HG02678 (cell line): ENCODE data around the gene VWA5B2.

Experiments
- ATAC-seq: cut with Tn5 transposase; IDR thresholded peaks from one replicate; pipeline ENCODE4 v1.9.1; 2021; ENCODE audit warnings: mild to moderate bottlenecking, moderate library complexity; ENCODE audit not compliant: unreplicated experiment

The VWA5B2 gene

DNA sequence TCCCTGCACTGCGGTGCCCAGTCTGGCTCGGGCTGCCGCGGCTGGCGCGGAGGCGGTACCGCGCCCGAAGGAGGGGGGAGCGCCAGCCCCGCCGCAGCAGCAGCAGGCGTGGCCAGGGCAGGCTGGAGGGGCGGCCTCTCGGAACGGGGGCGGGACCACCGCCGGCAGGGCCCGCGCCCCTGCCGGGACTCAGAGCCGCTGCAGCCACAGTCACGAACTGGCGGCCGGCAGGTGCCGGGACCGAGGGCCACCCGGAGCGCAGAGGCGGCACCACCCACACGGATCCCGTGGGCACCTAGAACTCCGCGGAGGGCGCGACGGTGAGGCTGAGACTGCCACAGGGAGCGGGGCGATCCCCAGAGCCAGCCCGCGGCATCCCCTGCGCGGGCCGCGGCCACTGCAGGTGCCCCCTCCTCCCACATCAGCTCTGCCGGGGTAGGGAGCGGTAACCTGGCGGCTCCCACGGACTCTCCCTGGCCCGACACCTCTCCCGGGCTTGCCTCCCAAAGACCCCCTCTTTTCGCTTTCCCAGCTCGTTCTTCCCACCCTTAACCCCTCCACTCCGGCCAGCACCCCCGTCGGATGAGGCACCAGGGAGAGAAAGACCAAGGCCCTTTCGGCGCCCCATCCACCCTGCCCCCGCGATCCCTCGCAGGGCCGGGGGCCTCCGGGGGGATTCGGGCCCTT is at the start of gene VWA5B2:
VWA5B2 (plus strand) TSS at position 192 of the 687 bp plus-strand sequence. CDS start 944 bp downstream, outside the sequence.
- peak; percentile 84 for ATAC-seq

GRCh38 chr3:184180165-184180564 is 49.2 kb upstream of the VWA5B2 start:
- ATAC-seq: no peak

DNA sequence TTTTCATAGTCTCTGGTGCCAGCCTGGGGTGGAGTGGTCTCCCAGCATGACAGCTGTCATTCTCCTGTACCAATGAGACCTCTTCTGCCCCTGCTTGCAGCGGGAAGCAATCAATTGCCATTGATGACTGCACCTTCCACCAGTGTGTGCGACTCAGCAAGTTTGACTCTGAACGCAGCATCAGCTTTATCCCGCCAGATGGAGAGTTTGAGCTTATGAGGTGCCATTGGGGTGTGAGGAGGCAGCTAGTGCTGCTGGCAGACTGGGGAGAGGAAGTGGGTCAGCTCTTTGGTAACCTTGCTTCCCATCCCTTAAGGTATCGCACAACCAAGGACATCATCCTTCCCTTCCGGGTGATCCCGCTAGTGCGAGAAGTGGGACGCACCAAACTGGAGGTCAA is 47.8 kb upstream of the VWA5B2 start:
- ATAC-seq: no peak

DNA sequence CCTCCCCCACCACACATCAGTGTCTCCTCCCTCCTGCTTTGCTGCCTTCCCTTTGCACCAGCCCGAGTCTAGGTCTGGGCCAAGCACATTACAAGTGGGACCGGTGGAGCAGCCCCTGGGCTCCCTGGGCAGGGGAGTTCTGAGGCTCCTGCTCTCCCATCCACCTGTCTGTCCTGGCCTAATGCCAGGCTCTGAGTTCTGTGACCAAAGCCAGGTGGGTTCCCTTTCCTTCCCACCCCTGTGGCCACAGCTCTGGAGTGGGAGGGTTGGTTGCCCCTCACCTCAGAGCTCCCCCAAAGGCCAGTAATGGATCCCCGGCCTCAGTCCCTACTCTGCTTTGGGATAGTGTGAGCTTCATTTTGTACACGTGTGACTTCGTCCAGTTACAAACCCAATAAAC is 45.7 kb upstream of the VWA5B2 start:
- no peak for ATAC-seq

GRCh38 chr3:184184546-184185230 is 44.7 kb upstream of the VWA5B2 start:
- ATAC-seq: no peak

DNA sequence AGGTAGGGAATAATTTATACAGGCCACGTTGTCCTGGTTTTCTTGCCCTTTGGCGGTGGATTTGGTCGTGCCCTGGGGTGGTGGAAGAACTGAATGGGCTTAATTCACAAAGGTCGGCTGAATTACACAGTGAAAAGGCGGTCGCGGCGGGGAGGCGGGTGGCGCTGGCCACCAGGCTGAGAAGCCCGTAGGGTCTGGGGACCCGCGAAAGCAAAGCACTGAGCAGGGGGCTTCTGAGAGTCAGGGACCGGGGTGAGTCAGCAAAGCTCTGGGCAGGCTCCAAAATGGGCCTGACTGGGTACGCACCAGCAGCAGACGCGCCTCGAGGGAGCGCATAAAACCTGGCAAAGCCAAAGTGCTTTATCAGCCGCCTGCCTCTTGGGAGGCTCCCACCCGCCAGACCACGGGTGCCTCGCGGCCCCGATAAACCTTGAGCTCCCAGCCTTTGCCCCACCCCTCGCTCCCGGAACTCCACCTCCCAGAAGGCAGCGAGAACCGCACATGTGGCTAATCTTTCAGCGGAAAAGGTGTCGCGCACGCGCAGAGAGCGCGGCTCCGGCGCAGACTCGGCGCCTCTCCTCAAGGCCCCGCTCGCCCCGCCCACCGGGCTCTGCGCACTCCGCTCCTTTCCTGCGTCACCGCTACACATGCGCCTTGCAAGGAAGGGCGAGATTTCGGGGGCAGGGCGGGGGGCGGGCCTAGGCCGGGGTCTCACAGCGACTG is 43.8 kb upstream of the VWA5B2 start:
- ATAC-seq: peak; percentile 94

DNA sequence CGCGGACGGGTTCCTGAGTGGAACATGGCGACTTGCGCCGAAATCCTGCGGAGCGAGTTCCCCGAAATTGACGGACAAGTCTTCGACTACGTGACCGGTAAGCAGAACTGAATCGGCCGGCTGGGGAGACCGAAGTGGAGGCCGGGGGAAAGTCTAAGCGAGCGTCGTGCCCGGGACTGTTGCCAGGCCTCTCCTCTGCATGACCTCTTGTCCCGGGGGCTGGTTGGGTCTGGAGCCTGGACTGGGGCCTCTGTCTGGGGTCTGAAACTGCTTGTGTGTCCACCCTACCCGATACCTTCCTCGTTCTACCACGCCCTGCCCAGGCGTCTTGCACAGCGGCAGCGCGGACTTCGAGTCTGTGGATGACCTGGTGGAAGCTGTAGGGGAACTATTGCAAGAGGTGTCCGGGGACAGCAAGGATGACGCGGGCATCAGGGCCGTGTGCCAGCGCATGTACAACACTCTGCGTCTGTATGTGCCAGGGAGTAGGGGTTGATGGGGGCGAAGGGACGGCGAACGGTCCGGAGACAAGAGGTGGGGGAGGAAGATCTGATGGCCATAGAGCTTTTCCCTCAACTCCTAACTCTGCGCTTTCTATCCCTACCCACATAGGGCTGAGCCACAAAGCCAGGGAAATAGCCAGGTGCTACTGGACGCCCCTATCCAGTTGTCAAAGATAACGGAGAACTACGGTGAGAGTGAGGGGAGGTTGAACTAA is 43.0 kb upstream of the VWA5B2 start, which contains the start of gene ABCF3:
ABCF3 (plus strand) TSS at position 16 of the 718 bp plus-strand sequence; CDS start at position 25, 9 bp downstream.
- peak; percentile 25 for ATAC-seq

DNA sequence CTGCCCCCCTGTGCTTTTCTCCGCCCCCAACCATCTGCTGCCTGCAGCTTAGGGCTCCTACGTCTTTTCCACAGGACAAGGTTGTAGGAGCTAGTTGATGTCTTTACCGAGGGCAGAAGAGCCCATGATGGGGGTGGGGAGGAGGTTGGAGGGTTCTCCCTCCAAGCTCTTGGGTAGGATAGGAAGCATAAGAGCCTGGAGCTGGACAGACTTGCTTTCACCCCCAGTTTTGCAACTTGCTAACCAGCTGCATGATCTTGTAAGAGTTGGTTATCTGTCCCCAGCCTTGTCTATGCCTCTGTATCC is 42.5 kb upstream of the VWA5B2 start:
- ATAC-seq: no peak

DNA sequence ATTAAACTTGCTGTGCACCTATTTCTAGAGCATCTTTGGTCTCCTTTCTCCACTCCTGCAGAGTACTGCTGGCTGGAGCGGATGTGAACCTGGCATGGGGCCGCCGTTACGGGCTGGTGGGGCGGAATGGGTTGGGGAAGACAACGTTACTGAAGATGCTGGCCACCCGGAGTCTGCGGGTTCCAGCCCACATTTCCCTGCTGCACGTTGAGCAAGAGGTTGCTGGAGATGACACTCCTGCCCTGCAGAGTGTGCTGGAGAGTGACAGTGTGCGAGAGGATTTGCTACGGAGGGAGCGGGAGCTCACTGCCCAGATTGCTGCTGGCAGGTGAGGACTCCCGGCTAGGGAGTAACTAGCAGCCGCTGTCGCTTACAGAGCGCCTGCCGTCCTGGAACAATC is 41.3 kb upstream of the VWA5B2 start:
- no peak for ATAC-seq

- no peak for ATAC-seq
These were observed 40.0 kb upstream of the VWA5B2 start for GRCh38 chr3:184189421-184189820.

DNA sequence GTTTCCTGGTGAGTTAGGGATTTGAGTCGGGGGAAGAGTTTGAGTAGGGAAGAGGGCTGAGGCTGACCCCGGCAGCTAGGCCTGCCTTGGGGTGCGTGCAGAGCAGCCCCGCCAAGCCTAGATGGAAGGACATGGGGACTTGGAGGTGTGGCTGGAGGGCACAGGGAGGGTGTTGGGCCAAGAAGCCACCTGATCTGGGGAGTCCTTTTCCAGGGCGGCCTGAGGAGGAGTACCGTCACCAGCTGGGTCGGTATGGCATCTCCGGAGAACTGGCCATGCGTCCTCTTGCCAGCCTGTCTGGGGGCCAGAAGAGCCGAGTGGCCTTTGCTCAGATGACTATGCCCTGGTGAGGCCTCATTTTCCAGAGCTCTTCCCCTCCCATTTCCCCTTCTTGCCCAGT is 36.5 kb upstream of the VWA5B2 start:
- ATAC-seq: no peak

GRCh38 chr3:184193991-184194539 is 35.3 kb upstream of the VWA5B2 start:
- ATAC-seq: no peak

DNA sequence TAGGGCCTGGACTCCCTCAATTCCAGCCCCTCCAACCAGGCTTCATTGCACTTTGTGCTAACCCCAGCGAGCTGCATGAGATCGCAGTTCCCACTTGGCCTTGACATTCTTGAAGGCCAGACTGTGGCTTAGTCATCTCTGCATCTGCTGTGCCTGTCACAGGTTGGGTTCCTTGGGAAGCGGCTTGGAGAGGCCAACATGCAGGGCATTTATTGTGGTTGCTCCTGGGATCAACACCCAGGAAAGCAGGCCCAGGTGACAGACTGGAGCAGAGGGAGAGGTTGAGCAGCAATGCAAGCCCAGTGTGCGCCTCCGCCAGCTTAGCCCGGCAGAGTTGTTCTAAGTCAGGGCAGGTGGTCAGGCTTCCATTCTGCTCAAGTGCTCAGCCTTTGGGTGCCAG is 32.8 kb upstream of the VWA5B2 start:
- ATAC-seq: no peak

GRCh38 chr3:184198509-184198908 is 30.9 kb upstream of the VWA5B2 start:
- ATAC-seq: no peak

GRCh38 chr3:184200825-184201224 is 28.6 kb upstream of the VWA5B2 start:
- no peak for ATAC-seq

GRCh38 chr3:184203526-184203925 is 25.9 kb upstream of the VWA5B2 start:
- ATAC-seq: no peak

GRCh38 chr3:184209146-184209923 is 20.1 kb upstream of the VWA5B2 start:
- no peak for ATAC-seq

GRCh38 chr3:184211297-184211696 is 18.1 kb upstream of the VWA5B2 start:
- ATAC-seq: no peak

- no peak for ATAC-seq
These were observed 17.7 kb upstream of the VWA5B2 start for GRCh38 chr3:184211718-184212117.

DNA sequence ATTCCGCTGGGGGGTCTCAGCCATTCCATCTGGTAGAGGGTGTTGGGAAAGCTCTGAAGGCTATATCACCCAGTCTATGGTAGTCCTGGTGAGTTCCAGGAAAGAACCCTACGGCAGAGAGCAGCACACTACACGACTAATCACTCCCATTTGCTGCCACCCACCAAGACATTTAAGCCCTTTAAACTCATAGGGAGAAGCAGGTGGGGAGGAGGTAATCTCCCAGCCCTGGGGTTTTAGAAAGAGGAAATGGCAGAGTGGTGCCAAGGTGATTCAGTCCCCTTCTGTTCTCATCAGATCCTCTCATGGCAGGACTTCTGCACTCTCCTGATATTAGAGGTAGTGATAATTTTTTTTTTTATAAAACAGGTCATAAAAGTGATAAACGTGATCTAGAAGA is 10.6 kb upstream of the VWA5B2 start:
- no peak for ATAC-seq
